AG09309 (cell line): ENCODE results near the gene SLC24A1.
"Not testable (repeated sequence)": the region's sequence is repeated elsewhere in the genome, so short reads cannot be mapped to it uniquely, and the experiment has no call there.

Source experiments
- DNase-seq: peaks from one replicate; pipeline ENCODE4 v3.0.0-alpha.2; 2010; ENCODE audit warnings: low read depth
- H3K4me3 ChIP-seq: 2 replicates; pipeline ENCODE4 v1.5.1; 2011; ENCODE audit warnings: mild to moderate bottlenecking, low read depth, low read length, moderate library complexity; ENCODE audit not compliant: control insufficient read depth
- TF ChIP-seq, protein P1 (sequence below): IDR thresholded peaks from 2 replicates; pipeline ENCODE4 v1.5.1; 2011; ENCODE audit warnings: mild to moderate bottlenecking, low read depth, low read length, inconsistent platforms; ENCODE audit not compliant: insufficient read depth, control insufficient read depth; ENCODE audit errors: missing control alignments

Gene SLC24A1

DNA sequence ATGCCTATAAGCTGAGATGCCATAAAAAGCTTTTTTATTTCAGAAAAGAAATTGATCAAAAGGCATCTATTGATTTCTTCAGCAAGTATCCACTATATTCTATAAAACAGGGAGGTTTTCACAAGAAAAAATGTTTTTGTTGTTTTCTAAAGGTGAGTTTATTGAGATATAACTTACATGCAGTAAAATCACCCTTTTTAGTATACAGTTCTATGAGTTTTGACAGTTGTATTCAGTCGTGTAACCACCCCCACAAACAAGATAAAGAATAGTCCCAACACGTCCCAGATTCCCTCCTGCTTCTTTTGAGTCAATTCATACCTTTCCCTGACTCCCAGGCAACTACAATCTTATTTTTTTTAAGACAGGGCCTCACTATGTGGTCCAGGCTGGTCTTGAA is 18.6 kb upstream of the SLC24A1 start:
- TF ChIP-seq, protein P1, sequence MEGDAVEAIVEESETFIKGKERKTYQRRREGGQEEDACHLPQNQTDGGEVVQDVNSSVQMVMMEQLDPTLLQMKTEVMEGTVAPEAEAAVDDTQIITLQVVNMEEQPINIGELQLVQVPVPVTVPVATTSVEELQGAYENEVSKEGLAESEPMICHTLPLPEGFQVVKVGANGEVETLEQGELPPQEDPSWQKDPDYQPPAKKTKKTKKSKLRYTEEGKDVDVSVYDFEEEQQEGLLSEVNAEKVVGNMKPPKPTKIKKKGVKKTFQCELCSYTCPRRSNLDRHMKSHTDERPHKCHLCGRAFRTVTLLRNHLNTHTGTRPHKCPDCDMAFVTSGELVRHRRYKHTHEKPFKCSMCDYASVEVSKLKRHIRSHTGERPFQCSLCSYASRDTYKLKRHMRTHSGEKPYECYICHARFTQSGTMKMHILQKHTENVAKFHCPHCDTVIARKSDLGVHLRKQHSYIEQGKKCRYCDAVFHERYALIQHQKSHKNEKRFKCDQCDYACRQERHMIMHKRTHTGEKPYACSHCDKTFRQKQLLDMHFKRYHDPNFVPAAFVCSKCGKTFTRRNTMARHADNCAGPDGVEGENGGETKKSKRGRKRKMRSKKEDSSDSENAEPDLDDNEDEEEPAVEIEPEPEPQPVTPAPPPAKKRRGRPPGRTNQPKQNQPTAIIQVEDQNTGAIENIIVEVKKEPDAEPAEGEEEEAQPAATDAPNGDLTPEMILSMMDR, result no peak
- no peak overlapping the region for H3K4me3 ChIP-seq
- DNase-seq, result no peak

DNA sequence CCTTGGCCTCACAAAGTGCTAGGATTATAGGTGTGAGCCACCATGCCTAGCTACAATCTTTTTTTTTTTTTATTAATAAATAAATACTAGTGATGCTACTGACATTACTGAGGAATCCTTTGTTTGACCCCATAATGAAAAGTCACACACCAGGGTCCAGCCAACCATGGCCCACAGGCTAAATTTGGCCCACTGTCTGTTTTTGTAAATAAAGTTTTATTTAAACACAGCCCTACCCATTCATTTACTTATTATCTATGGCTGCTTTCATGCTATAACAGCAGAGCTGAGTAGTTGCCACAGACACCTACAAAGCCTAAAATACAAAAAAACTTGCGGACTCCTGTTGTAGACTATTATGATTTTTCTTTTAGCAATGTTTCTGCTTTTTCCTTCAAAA is 18.2 kb upstream of the SLC24A1 start:
- DNase-seq, result no peak
- TF ChIP-seq, protein P1, result no peak
- H3K4me3 ChIP-seq, result no peak overlapping the region

DNA sequence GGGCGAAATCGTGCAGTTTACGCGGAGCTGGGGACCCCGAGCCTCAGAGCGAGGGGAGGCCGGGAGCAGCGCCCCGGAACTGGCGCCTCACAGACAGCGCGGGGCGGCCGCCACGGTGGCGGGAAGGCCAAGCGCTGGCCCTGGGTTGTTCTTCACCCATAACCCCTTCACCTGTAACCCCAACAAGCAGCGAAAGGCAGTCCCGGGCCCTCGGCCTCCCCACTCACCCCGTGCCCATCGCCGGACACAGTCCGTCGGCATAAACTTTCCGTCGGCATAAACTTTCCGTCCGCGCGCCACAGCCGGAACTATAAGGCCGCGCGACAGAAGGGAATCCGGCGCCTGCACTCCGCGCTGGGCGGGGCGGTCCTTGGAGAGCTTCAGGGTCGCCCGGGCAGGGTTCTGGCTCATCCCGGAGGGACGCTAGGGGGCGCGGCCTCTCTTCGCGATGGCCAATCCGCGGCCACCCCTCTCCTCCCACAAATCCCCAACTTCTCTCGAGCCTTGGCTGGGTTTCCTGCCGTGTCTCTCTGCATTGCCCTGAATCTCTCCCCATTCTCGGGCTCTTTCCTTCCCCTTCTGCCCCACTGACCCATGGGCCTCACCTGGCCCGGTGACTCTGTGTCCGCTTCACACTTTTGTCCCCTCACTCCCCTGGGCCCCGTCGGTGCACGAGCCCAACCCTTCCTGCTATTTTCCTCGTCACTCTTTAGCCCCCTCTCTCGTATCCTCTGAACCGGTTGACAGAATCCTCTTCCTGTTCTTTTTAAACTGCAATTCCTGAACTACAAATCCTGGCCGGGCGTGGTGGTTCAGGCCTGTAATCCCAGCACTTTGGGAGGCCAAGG is 10.6 kb upstream of the SLC24A1 start, which contains the start of gene INTS14:
Gene INTS14, minus strand, starts transcription at position 261 of the 848 bp plus-strand sequence. CDS start 3,751 bp downstream, outside the sequence.
- TF ChIP-seq, protein P1, result peak; percentile 56
- peak within 1 kb of the TSS; percentile 76 for H3K4me3 ChIP-seq
- DNase-seq, result peak; percentile 81

DNA sequence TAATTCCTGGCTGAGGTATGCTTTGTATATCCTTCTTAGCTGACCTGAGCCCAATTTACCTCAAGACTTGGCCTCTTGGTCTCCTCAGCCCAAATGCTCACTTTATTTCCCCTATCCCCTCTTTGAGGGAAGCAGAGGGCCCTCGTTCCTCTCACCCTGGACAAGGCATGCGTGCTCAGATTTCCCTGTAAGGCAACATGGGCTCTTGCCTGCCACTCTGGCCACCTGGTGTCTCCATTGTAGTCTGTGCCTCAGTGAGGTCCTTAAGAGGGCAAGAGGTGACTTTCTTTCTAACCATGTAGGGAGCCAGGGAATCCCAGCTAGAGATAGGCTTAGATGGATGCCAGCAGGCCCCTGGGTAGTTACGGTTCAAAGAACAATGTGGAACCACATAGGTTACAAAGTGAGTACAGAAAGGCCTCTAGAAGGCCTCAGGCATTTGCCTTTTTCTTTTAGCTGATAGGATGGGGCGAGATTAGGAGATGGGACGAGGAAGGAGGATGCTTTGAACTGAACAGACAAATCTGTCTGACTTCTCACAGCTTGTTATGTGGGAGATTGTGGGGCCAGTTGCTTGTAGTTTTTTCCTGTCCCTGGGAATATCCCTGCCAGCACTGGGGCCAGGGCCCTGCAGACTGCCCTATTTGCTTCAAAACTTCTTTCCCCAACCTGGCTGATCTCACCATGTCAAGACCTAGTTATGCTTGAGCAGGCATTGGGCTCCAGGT is 9.7 kb upstream of the SLC24A1 start:
- no peak for DNase-seq
- TF ChIP-seq, protein P1, result no peak
- peak overlapping the region; percentile 76 for H3K4me3 ChIP-seq

DNA sequence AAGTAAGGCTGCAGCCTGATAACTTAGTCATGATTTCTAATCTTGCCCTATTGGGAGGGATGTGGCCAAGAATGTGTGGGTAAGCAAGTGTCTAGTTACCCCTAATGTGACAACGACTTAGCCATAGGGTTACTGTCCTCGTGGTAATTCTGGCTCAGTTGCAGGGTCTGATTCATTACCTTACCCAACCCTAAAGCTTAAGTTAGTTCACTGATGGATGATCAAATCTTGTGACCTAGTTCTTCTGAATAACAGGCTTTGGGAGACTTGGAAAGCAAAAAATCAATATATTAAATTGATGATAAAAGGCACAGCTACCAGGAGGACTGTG is 9.2 kb upstream of the SLC24A1 start:
- no peak for DNase-seq
- no peak overlapping the region for H3K4me3 ChIP-seq
- TF ChIP-seq, protein P1, result no peak

DNA sequence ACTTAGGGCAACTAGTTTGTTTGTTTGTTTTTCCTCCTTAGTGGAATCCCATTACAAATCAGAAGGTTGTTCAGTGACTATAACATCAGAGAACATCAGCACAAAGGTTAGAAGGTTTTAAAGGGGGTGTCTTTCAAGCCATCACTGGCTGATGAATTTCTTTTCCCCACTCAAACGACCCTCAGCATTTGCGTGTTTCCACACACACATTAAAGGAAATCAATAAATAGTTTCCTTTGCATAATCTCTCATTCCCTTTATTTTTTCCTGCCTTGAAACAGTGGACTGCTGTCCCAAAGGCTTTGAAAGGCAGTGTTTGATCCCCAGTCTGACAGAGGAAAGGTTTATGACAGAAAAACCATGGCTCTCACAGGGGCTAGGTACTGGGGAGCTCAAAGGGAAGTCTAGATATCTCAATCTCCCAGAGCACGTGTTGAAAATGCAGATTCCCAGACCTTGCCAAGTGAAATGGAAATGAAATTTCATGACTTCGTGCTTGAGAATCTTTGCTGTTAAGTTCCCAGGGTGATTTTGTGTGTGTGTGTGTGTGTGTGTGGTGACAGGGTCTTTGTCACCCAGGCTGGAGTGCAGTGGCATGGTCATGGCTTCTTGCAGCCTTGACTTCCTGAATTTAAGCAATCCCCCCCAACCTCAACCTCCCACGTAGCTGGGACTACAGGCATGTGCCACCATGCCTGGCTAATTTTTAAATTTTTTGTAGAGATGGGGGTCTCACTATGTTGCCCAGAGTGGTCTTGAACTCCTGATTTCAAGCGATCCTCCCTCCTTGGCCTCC is 8.6 kb upstream of the SLC24A1 start:
- TF ChIP-seq, protein P1, result no peak
- no peak overlapping the region for H3K4me3 ChIP-seq
- no peak for DNase-seq

DNA sequence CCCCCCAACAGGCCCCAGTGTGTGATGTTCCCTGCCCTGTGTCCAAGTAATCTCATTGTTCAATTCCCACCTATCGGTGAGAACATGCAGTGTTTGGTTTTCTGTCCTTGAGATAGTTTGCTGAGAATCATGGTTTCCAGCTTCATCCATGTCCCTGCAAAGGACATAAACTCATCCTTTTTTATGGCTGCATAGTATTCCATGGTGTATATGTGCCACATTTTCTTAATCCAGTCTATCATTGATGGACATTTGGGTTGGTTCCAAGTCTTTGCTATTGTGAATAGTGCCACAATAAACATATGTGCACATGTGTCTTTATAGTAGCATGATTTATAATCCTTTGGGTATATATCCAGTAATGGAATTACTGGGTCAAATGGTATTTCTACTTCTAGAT is 5.9 kb upstream of the SLC24A1 start:
- DNase-seq, H3K4me3 ChIP-seq: not testable (repeated sequence)
